Hippocampal formation (tissue), 2 donors: Measurements from ENCODE around the gene C1orf87.

ENCODE experiments used
- DNase-seq, 2 donors: peaks; one replicate each; lab custom pipeline; 2025; lab: John Stamatoyannopoulos, UW

C1orf87 gene

DNA sequence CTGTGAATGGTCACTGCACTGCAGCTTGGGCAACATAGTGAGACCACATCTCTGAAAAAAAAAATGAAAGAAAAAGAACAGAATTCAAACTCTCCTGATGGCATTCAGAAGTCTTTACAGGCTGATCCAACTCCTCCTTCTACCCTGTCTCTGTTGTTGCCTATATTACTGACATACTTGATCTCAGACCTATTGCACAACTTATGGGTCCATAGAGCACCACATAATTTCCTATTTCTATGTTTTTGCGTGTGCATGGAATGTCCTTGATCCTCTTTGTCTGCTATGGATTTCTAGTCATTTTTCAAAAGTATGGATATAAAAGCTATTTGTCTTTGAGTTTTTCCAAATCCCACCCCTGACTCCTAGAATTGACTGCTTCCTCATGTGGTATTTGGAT, 124.6 kb downstream of the C1orf87 start:
- no peak for DNase-seq

DNA sequence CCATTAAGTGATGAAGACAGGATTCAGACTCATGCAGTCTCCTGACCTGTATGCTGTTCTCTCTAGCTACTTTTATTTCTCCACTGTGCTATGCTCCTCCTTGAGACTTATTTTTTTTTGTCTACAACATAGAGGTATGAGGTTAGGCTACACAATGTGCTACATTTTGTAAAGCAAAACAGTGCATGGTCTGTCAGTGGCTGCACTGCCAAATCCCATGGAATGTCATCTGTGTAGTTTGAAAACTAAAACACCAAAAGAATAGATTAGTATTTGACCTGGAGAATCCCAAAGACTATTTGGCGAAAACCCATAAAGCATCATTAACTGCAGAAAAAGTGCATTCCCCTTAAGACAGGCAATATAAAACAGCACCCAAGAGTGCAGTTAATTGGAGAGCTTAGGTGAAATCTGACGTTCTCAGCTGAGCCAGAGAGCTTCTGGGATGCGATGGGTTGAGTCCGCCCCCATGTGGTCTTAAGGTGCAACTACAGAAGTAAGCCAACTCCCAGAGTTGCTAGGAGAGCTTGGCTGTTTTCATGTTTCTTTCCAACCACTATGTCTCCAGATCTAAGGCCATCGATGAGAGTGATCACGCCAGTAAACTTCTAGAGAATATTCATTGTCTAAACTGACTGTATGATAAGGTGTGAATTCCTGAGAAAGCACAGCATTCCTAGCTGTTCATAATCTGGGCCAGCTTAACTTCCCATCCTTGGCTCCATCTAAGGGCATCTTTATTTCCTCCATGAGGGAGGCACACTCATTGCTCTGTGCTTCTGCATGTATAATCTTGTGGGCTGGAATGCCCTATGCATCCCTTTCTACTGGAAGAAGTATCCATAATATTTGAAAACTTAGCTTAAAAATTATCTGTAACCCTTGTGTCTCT, 126.3 kb downstream of the C1orf87 start:
- peak; percentile 41 to 80 for DNase-seq

DNA sequence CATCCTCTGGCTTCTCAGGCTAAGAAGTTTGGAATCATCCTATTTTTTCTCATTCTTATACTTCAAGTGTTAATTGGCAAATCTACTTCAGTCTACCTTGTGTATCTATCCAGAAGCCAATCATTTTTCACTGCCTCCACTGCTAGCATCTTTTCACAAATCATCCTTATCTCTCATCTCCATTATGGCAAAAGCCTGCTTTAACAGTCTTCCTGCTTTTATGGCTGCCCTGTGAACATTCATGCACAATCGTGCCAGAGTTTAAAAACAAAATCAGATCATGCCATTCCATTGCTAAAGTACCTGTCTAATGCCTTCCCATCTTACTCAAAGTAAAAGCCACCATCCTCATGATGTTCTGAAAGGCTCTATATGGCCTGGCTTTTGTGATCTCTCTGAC, 127.8 kb downstream of the C1orf87 start:
- no peak for DNase-seq
